Astrocyte of the spinal cord (primary cell): ENCODE measurements around the gene SP140L.
"Not testable (repeated sequence)": the region's sequence is repeated elsewhere in the genome, so short reads cannot be mapped to it uniquely, and the experiment has no call there.

ENCODE experiments used
- DNase-seq: peaks from one replicate; pipeline ENCODE4 v3.0.0; 2011; ENCODE audit warnings: low read depth, low spot score
- H3K4me3 ChIP-seq: 2 replicates; pipeline ENCODE4 v1.5.1; 2011; ENCODE audit warnings: low read depth, mild to moderate bottlenecking, low read length, moderate library complexity
- in situ Hi-C: cut with HindIII; loops from 2 replicates; pipeline ENCODE4 v1.10.0; 2017; ENCODE audit warnings: low sequenced_read_pairs
- TF ChIP-seq, protein P1 (sequence below): IDR thresholded peaks from 2 replicates; pipeline ENCODE4 v1.5.1; 2012; ENCODE audit warnings: low read depth, mild to moderate bottlenecking, low read length, inconsistent platforms

The SP140L gene

GRCh38 chr2:230400454-230400853 lies 73.5 kb downstream of the SP140L start:
- TF ChIP-seq, protein P1, sequence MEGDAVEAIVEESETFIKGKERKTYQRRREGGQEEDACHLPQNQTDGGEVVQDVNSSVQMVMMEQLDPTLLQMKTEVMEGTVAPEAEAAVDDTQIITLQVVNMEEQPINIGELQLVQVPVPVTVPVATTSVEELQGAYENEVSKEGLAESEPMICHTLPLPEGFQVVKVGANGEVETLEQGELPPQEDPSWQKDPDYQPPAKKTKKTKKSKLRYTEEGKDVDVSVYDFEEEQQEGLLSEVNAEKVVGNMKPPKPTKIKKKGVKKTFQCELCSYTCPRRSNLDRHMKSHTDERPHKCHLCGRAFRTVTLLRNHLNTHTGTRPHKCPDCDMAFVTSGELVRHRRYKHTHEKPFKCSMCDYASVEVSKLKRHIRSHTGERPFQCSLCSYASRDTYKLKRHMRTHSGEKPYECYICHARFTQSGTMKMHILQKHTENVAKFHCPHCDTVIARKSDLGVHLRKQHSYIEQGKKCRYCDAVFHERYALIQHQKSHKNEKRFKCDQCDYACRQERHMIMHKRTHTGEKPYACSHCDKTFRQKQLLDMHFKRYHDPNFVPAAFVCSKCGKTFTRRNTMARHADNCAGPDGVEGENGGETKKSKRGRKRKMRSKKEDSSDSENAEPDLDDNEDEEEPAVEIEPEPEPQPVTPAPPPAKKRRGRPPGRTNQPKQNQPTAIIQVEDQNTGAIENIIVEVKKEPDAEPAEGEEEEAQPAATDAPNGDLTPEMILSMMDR: no peak
- H3K4me3 ChIP-seq: no peak overlapping the region
- no peak for DNase-seq
- in situ Hi-C loops: no loop called here

- DNase-seq, in situ Hi-C loops, H3K4me3 ChIP-seq: not testable (repeated sequence)
These were observed 74.0 kb downstream of the SP140L start for GRCh38 chr2:230401026-230401425.

- no peak overlapping the region for H3K4me3 ChIP-seq
- in situ Hi-C loops: no loop called here
- TF ChIP-seq, protein P1: no peak
- DNase-seq: no peak
These were observed 76.8 kb downstream of the SP140L start for GRCh38 chr2:230403746-230404145.

DNA sequence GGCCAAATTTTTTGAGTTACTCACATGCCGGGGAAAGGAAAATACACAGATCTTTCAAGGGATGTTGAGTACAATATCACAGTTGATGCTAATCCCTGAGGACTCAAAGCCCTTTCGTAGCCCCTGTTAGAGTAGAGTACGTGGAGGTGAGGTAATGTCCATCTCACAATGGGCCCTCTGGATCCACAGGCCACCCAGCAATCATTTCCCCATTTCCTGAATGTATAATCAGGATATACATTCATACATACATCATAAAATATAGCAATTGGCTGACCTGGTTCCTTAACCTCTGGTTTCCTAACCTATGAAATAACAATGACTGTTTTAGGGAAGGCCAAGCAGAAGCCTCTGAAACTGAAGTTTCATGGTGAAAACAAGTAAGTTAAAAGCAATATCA lies 78.8 kb downstream of the SP140L start:
- in situ Hi-C loops: no loop called here
- no peak for DNase-seq
- TF ChIP-seq, protein P1: no peak
- H3K4me3 ChIP-seq: no peak overlapping the region

DNA sequence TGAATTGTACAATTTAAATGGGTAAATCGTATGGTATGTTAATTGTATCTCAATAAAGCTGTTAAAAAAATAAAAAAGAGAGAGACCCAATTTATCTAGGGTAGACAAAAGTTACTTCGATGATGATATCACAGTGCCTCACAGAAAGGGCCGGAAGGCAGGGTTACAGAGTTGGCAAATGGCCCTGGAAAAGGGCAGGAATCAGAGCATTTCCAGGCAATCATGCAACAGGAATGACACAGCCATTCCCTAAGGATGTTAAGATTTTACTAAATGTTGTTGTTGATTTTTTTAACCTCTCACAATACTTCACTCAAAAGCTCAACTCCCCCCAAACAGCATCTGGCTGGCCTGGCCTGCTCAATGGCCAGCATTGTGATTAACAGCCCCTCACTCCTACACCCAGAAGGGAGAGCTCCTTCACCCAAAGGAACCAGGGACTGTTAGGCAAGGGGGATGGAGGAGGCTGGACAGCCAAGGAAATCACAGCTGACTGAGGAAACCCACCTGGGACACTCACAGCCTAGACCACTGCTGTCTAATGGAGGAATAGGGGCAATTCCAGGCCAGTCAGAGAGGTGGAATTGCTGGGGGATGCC lies 81.3 kb downstream of the SP140L start:
- in situ Hi-C loops: no loop called here
- H3K4me3 ChIP-seq: no peak overlapping the region
- peak; percentile 61 for DNase-seq
- TF ChIP-seq, protein P1: no peak

DNA sequence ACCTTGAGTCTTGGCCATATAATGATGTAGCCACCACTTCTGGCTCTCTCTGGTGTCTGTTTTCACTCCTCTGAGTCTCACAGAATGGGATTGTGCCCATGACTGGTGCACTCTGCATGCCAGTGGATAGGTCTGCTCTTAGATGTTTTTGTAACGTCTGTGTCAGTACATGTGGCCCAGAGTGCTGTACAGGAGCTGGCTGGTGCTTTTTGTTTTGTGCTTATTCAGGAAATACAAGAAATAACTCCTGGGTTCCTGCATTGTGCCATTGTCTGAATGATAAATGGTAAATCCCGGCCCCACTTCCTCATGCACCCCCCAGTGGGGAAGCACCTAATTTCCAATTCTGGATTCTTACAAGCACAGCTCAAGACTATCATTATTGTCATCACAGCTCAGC lies 82.3 kb downstream of the SP140L start:
- in situ Hi-C loops, DNase-seq: not testable (repeated sequence)

DNA sequence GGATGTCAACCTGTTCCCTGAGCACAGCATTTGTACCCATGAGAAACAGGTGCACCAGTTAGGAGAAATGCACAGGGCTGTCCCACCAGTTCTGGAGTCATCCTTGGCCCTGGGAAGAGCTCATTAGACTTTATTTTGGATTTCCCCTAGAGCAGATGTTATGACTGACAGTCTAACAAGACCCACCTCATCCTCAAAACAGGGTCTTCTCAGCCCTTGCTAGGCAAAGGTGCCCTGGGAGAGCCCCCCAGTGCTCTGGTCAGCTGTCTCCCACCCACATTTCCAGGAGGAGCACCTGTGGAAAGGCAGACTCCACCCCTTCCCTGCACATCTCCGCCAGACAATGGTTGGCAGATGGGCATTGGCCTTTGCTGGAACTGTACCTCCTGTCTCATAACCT lies 83.3 kb downstream of the SP140L start:
- no peak for DNase-seq
- TF ChIP-seq, protein P1: no peak
- in situ Hi-C loops: no loop called here
- H3K4me3 ChIP-seq: no peak overlapping the region

More for the DNA sequence above, 82.3 kb downstream of the SP140L start:
- not testable (repeated sequence) for H3K4me3 ChIP-seq
